Mesangial cell (primary cell): ENCODE measurements around the gene C12orf76. TPM values are rescaled to one million over a fixed set of nuclear protein-coding genes. Genes with fewer than 3 reads are reported as not detected.

Experiments
- total RNA-seq: library from RNA; depleted of rRNA; stranded (reverse); fragments of >200 nt; gene quantifications from 2 replicates; pipeline ENCODE4 v1.2.3, GENCODE V29; 2015

C12orf76 gene
- 7.0 and 18.0 TPM in 2 replicates for total RNA-seq

DNA sequence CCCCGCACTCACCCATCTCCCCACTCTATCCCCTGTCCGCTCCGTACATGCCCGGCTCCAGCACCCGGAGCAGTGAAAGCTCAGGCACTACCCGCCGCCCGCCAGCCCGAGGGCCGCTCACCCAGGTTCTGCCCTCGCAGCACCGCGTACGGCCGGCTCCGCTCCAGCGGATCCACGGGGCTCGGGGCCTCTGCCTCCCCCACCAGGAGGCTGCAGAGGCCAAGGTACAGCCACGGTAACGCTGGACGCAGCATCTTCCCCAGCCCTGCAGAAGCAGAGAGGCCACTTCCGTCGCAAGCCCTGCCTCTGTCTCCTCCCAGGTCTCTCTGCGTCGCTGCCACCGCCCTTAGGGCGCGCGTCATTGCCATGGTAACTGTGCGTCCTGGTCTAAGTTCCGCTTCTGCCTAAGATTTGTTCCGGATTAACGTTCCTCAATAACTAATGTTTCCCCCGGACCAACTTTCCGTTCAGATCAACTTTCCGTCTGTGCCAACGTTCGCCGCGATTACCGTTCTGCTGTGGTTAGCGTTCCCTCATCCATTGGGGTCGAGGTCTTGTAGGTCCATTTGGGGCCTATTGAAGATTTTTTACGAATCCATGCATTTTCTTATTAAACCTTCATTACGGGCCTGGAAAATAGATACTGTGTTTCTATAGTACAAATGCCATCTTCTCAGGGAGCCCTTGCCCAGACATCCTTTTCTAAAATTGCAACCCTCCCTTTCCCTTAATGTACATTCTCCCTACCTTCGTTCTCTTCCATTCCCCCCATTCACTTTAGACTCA, at the start of gene C12orf76:
TSS of gene C12orf76 (minus strand) at position 281 of the 786 bp plus-strand sequence. CDS start at position 254, 27 bp downstream.

GRCh38 chr12:109998904-109999648, 49.2 kb downstream of the C12orf76 start, which contains the start of gene ANKRD13A:
ANKRD13A (plus strand) TSS chr12:109999430; CDS start chr12:109999689, 259 bp downstream.

DNA sequence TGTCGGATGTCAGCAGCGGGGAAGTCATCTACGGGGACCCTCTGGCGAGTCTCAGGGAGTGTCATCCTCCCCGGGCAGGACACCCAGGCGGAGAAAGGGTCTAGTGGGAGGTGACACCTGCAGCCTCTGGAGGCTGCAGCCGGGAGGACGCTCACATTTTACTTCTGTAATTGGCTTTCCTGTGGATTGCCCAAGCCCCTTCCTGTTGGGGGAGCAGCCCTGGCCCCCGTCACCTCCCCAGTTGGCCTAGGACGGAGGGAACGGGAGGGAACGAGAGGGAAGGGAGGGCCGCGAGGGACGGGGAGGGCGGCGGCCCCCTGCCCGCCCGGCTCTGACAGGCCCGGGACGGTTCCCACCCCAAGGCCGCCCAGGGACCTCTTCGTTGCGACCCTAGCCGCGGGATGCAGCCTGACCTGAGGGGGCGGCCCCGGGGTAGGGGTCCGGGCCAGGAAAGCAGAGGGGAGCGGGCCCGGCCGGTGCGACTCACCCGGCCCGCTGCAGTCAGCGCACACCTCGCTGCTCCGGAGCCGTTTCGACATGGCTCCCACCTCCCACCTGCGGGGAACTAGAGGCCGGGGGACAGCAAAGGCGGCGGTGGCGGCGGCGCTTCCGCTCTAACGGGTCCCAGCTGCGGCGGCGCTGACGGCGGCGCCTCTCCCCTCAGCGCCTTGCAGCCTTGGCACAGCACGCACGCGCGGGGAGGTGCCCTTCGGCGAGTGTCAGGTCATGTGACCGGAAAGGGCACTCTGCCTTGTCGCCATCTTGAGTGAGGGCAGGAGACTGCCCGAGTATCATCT, 52.4 kb downstream of the C12orf76 start, which contains the start of gene GIT2:
TSS of gene GIT2 (minus strand) at position 683 of the 797 bp plus-strand sequence. CDS start at position 539, 144 bp downstream.

Other genes with a start within 250 kb of the C12orf76 start
- gene TRPV4, start 215.1 kb downstream of the C12orf76 start, total RNA-seq, result 1.8 and 4.1 TPM in 2 replicates
- gene GLTP, start 168.0 kb downstream of the C12orf76 start, total RNA-seq, result 22.7 and 29.3 TPM in 2 replicates
- 5.7 and 16.0 TPM in 2 replicates for gene TCHP, start 148.2 kb downstream of the C12orf76 start, total RNA-seq
- 24.0 and 24.8 TPM in 2 replicates for gene GIT2, start 52.2 kb downstream of the C12orf76 start, total RNA-seq
- 64.7 and 95.5 TPM in 2 replicates for gene ANKRD13A, start 49.1 kb downstream of the C12orf76 start, total RNA-seq
- 3.7 and 4.4 TPM in 2 replicates for gene IFT81, start 75.8 kb upstream of the C12orf76 start, total RNA-seq
- gene ATP2A2, start 232.7 kb upstream of the C12orf76 start, total RNA-seq, result 114 and 123 TPM in 2 replicates